HG02642 (cell line): ENCODE measurements around the gene ITGAE.
"Not testable (repeated sequence)": the region's sequence is repeated elsewhere in the genome, so short reads cannot be mapped to it uniquely, and the experiment has no call there.

Experiments used
- ATAC-seq: cut with Tn5 transposase; IDR thresholded peaks from one replicate; pipeline ENCODE4 v1.9.1; 2021; ENCODE audit warnings: mild to moderate bottlenecking; ENCODE audit not compliant: unreplicated experiment, poor library complexity

The ITGAE gene

DNA sequence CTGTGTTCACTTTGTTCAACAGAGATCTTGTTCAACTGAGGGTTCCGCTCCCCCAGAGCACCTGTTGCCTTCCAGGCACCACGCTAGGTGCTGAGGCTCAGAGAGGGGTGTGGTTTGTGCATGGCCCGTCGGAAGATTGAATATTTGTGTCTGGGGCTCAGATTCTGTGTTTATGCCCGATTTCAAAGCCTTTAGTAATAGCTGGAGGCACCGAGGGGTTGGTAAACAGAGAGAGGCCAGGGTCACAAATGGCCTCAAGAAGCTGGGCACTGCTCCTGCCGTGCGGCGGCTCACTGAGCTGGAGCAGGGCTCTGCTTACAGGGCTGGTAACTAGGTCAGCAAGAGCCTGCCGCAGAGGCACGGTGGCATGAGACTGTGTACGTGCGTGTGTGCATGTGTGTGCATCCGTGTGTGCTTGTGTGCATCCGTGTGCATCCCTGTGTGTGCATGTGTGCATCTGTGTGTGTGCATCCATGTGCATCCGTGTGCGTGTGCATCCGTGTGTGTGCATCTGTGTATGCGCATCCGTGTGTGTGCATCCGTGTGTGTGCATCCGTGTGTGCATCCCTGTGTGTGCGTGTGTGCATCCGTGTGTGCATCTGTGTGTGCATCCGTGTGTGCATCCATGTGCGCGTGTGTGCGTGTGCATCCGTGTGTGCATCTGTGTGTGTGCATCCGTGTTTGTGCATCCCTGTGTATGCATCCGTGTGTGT lies 5.4 kb downstream of the ITGAE start:
- no peak for ATAC-seq

DNA sequence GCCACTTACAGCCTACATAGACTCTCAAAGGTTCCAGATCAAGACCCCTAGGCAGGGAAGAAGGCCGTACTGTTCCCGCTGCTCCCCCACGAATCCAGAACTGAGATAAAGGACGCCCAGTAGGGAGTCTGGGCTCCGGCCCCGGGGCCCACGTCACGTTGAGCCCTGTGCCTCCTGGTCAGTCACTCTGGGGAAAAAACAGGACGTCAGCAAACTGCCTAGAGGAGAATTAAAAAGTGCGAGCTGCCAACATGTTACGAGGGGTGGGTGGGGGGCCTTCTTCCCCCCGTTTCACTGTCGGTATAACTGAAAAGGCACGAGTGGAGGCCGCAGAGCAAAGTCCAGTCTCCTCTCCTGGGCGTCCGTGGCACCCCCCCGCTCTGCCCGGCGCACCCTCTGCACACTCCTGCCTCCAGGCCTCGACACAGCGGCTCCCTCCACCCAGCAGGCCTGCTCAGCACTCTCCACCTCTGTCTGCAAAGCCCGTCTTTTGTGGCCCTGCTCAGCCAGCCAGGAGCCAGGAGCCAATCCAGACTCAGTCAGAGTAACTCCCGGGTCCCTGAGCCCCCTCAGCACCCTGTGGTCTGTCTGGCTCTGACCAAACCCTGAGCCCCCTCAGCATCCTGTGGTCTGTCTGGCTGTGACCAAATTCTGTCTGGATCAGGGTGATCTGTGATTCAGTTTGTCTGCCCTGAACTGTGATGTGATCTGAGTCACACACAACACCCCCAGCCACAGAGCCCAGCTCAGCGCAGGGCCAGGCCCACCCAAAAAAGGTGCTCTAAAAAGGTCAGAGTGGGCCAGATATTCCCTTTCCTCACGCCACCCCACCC lies 6.2 kb downstream of the ITGAE start:
- ATAC-seq: no peak

DNA sequence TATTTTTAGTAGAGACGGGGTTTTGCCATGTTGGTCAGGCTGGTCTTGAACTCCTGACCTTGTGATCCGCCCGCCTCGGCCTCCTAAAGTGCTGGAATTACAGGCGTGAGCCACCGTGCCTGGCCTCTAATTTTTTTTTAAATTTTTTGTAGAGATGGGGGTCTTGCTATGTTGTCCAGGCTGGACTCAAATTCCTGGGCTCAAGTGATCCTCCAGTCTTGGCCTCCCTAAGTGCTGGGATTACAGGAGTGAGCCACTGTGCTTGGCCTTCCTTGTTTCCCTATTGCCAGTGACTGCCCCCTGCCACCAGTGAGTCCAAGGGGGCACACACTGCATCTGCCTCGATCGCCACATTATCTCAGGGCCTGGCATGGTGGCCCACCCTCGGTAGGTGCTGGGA lies 6.8 kb downstream of the ITGAE start:
- ATAC-seq: not testable (repeated sequence)

DNA sequence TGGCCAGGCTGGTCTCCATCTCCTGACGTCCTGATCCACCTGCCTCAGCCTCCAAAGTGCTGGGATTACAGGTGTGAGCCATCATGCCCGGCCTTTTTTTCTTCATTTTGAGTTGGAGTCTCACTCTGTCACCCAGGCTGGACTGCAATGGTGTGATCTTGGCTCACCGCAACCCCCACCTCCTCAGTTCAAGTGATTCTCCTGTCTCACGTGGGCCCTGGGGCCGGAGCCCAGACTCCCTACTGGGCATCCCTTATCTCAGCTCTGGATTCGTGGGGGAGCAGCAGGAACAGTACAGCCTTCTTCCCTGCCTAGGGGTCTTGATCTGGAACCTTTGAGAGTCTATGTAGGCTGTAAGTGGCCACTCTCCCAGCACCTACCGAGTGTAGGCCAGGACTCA lies 7.7 kb downstream of the ITGAE start:
- ATAC-seq: not testable (repeated sequence)

DNA sequence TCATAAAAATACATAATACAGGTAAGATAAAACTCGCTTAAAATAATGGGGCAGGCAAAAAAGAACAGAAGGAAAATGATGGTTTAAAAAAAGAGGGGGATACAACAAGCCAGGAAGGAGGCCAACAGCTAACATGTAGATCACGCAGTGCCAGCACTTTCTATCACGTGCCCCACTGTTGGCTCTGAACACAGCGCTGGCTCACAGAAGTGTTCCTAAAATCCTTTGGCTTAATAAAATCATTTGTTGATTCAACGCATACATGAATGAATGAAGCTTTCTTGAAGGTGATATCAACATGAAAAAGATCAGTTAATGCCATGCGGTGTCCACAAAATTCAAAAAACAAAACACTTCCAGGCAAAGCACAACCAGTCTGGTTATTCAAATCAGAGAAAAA lies 8.5 kb downstream of the ITGAE start:
- ATAC-seq: no peak

DNA sequence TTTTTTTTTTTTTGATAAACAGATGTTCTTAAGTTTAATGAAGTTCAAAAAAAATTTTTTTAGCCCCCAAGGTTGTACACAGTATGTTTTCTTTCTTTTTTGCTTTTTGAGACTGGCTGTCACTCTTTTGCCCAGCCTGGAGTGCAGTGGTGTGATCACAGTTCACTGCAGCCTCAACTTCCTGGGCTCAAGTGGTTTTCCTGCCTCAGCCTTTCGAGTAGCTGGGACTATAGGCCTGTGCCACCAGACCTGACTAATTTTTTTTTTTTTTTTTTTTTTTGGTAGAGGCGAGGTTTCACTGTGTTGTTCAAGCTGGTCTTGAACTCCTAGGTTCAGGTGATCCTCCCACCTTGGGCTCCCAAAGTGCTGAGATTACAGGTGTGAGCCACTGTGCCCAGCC lies 12.8 kb downstream of the ITGAE start:
- no peak for ATAC-seq

DNA sequence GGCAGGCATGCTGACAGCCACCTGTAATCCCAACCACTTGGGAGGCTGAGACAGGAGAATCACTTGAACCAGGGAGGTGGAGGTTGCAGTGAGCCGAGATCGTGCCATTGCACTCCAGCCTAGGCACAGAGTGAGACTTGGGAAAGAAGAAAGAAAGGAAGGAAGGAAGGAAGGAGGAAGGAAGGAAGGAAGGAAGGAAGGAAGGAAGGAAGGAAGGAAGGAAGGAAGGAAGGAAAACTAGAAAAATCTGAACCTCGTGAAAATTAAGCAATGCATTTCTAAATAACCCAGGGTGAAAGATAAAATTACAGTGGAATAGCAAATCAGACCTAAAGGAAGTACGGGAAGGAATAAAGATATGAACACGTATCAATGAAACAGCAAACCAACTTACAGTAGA lies 15.7 kb downstream of the ITGAE start:
- ATAC-seq: not testable (repeated sequence)

DNA sequence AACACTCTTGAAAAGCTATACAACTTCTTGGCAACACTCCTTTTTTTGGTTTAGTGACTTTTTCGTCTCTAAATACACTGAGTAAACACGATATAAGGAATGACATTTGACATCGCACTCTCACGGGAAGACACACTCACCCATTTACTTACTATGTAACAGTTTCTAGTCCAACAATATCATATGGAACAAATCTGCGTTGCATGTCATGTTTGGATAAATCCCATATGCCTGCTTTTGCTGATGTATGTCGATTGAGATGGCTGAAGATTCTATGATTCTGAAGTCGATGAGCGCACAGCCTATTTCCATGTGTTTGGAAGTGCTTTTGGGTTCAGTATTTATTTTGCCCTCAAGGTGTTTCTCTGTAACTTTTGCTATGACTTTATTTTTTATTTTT lies 18.2 kb downstream of the ITGAE start:
- no peak for ATAC-seq

DNA sequence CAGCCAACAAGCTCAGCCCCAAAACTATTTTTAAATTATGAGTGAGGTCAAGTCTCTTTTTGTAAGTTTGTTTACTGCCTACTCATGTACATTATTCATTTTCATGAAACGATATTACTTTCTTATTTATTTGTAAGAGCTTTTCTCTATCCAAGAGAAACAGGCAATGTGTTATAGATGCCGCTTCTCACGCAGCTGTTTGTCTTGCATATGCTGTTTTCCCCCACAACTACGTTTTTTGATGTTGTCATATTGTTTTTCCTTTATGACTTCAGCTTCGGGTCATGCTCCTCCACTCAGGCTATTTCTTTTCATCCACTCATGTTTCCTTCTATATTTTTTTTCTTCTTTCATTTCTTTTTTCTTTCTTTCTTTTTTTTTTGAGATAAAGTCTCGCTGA lies 20.0 kb downstream of the ITGAE start:
- ATAC-seq: no peak

DNA sequence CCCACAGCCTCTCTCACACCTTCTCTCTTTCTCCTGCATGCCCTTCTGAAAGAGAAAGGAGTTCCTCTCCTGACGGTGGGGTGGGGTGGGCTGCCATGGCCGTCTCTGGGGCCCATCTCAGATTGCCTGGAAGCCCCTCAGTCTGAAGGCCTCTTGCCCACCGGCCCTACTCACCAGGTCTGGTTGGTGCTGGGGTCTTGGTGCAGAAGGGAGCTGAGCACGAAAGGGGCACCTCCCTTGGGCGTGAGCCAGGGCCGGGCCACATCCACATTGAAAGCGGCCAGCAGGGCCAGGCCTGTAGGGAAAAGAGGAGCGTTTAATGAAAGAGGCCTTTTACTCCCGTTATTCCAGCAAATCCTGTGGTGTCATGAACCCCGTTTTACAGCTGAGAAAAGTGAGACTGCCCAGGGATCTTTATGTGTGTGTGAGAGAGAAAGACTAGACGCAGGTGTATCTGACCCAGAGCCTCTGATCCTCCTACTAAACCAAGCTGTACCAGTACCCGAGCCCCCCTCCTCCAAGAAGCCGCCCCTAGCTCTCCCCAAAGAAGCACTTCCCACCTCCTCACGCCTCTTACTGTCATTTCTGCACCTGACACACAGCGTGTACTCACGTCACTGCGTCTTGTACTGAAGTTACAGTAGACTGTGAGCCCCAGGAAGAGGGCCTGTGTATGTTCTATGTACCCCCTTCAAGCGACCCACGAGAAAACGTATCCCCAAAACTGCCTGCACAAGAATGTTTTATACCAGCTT lies 23.4 kb downstream of the ITGAE start:
- ATAC-seq: no peak

DNA sequence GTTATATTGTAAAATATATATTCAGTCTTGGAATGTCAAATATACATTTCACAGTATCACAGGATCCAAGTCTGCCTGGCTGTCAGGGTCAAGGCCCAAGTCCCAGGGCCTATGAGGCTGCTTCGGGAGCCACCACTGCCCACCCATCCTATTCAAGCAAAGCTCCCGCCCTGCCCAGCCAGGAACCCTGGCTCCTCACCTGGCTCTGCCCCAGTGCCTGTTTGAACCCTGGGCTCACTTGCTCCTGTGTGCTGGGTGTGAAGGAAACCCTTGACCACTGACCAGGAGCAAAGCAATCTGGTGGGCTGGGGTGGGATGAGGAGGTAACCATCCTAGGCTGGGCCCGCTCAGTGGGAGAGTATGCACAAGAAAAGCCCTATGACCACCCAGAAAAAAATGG lies 27.0 kb downstream of the ITGAE start:
- ATAC-seq: no peak

DNA sequence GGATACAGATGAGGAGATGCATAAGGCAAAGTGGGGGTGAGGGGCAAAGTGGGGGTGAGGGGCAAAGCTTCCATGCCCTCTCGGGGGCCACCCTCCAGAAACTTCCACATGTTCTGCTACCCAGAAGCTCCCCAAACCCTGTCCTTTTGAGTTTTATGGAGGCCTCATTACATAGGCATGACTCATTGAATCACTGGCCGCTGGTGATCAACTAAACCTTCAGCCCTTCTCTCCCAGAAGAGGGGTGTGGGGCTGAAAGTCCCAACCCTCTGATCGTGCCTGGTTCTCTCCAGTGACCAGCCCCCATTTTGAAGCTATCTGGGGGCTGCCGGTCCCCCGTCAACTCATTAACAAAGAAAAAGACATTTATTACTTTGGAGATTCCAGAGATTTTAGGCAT lies 27.5 kb downstream of the ITGAE start:
- ATAC-seq: no peak

DNA sequence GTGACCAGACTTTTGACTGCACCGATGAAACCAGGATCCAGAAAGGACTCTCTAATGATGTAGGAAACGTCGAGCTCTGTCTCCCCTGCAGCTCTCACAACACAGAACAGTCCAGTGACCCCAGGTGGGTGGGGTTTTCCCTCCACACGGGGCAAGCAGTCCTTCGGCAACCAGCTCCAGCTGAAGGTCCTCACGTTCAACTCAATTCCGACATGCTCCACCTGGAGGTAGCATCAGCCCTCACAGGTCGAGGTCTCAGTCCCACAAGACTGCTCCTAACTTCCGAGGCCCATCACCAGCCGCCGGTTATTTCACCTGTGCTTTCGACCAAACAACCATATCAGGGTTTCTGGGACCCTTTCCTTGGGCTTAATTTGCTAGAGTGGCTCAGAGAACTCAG lies 28.2 kb downstream of the ITGAE start:
- ATAC-seq: no peak

DNA sequence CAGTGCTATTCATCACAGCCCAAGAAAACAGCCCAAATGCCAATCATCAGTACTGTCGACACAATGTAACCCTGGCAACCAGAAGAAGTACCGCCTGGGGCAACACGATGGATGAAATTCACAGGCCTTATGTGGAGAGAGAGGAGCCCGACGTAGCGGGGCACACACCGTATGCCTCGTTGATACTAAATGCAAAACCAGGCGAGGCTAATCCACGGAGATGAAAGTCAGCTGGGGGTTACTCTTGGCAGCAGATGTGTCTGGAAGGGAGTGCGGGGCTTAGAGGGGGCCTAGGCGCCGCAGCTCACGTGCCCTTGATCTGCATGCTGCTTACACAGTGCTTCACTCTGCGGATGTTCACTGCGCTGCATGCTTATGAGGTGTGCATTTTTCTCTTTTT lies 29.8 kb downstream of the ITGAE start:
- no peak for ATAC-seq

DNA sequence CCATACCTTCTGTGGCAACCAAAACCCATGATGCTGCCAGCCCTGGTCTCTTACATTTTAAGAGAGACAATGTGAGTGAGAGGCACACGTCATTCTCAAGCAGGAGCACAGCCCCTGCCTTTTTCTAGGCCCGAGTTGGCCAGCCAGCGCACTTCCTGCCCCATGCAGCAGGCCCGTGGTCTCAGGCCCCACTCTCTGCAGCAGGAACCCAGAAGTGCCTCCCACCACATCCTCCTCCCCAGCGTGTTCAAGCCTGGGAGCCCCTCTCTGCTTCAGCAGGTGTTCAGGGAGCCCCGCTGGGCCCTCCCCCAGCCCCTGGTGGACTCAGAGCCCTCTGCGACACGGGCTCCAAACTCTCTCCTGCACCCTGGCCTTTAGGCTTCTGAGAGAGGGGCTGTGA lies 30.5 kb downstream of the ITGAE start:
- no peak for ATAC-seq

DNA sequence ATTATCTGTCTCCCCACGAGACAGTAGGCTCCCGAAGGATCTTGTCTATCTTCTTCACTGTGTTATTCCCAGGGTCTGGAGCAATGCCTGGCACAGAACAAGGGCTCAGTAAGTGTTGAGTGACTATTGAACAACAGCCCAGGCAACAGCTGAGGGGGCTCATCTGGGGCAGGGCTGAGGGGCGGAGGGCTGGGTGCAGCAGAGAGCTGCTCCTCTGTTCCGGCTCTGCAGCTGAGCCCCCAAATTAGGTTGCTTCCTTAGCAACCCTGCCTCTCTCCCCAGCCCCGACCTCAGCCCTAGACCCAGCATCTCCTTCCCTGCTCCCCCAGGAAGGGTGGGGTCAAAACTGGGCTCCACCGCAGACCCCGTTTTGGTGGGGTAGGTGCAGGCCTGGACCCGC lies 32.2 kb downstream of the ITGAE start:
- ATAC-seq: no peak

DNA sequence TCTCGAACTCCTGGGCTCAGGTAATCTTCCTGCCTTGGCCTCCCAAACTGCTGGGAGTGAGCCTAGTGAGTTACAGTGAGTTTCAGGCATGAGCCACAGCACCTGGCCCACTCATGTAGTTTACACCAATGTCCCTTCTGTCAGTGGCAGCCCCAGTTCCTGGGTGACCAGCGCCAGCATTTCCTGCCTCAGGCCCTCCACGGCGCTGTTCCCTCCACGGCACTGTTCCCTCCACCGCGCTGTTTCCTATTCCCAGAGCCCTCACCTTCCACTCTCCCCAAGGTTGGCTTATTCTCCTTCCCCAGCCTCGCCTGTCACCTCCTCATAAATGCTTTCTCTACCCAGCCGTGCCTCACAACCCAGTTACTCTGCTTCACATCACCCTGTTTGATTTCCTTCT lies 32.6 kb downstream of the ITGAE start:
- no peak for ATAC-seq

DNA sequence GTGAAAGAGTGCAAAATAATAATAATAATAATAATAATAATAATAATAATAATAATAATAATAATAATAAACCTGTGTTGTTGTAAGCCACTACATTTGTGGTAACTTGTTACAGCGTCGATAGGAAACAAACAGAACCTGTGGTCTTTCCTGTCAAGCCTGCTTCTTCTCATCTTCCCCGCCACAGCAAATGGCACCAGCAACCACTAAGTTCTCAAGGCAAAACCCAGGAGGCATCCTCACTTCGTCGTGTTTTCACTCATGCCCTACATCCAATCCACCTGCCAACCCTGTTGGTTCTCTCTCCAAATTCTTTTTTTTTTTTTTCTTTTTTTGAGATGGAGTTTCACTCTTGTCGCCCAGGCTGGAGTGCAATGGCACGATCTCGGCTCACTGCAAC lies 34.2 kb downstream of the ITGAE start:
- ATAC-seq: no peak

DNA sequence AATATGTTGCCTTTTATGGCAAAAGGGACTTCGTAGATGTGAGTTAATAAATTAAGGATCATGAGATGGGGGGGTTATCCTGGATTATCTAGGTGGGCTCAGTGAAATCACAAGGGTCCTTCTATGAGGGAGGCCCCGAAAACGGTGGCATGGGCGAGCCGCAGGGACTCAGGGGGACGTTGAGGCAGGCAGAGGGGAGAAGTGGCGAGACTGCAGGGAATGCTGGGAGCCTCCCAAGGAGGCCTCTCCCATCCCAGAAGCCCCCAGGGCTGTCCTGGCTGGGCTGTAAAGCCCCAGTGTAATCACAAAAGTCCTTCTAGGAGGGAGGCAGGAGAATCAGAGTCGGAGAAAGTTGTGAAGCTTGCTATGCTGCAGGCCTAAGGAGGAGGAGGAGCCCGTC lies 35.0 kb downstream of the ITGAE start:
- no peak for ATAC-seq

DNA sequence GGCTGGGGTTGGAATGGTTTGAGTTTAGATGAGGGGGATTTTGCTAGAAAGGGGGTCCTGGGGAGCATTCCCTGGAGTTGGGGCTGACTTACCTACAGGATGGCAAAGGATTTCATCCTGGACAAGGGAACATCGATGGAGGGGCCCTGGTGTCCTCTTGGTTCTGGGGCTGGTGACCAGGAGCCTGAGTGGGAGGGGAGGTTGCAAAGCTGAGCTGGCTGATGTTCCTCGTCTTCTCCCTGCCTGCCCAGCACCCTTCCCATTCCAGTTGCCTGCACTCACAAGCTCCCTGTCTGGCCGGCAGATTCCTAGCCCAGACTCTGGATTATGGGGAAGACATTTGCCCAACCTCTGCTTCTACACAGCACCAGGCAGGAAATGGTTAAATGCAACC lies 37.2 kb downstream of the ITGAE start:
- ATAC-seq: no peak
